SK-N-SH (cell line): ENCODE measurements around the gene MAST2.

ENCODE experiments used
- CHD2 ChIP-seq: fragments of 150-350 bp; IDR thresholded peaks from 2 replicates; pipeline ENCODE4 v1.6.1; 2018; ENCODE audit warnings: low read length; ENCODE audit not compliant: partially characterized antibody
- RAD21 ChIP-seq: IDR thresholded peaks from 2 replicates; pipeline ENCODE4 v1.6.1; 2012; ENCODE audit warnings: mild to moderate bottlenecking, low read length
- SIN3A ChIP-seq: IDR thresholded peaks from 2 replicates; pipeline ENCODE4 v1.6.1; 2012; ENCODE audit warnings: low read depth, mild to moderate bottlenecking, low read length, moderate library complexity, borderline replicate concordance
- TF ChIP-seq, protein P1 (sequence below): fragments of 200-600 bp; sonication (generic); IDR thresholded peaks from 2 replicates; pipeline ENCODE4 v1.6.1; 2017; ENCODE audit warnings: antibody characterized with exemption, mild to moderate bottlenecking, moderate library complexity

DNA sequence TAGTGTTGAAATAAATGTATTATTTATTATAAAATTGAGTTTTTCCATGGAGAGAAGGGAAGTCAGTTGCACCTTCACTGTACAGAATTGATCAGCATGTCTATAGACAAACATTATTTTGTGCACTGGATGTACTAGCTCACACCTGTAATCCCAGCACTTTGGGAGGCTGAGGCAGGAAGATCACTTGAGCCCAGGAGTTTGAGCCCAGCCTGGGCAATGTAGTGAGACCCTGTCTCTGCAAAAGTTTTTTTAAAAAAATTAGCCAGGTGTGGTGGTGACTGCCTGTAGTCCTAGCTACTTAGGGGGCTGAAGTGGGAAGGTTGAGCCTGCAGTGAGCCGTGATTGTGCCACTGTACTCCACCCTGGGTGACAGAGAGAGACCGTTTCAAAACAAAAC lies 87.7 kb downstream of the MAST2 start:
- TF ChIP-seq, protein P1, sequence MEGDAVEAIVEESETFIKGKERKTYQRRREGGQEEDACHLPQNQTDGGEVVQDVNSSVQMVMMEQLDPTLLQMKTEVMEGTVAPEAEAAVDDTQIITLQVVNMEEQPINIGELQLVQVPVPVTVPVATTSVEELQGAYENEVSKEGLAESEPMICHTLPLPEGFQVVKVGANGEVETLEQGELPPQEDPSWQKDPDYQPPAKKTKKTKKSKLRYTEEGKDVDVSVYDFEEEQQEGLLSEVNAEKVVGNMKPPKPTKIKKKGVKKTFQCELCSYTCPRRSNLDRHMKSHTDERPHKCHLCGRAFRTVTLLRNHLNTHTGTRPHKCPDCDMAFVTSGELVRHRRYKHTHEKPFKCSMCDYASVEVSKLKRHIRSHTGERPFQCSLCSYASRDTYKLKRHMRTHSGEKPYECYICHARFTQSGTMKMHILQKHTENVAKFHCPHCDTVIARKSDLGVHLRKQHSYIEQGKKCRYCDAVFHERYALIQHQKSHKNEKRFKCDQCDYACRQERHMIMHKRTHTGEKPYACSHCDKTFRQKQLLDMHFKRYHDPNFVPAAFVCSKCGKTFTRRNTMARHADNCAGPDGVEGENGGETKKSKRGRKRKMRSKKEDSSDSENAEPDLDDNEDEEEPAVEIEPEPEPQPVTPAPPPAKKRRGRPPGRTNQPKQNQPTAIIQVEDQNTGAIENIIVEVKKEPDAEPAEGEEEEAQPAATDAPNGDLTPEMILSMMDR: no peak
- no peak for TF ChIP-seq CHD2
- no peak for TF ChIP-seq SIN3A
- no peak for TF ChIP-seq RAD21
